22Rv1 (cell line): ENCODE results near the gene ZEB2.

Experiments used
- H3K27ac ChIP-seq: fragments of 450-650 bp; 2 replicates; pipeline ENCODE4 v1.5.1; 2017
- ZFX ChIP-seq: fragments of 450-650 bp; IDR thresholded peaks from 2 replicates; pipeline ENCODE4 v1.6.1; 2017; ENCODE audit warnings: antibody characterized with exemption, borderline replicate concordance
- TF ChIP-seq, protein P1 (sequence below): fragments of 450-650 bp; IDR thresholded peaks from 2 replicates; pipeline ENCODE4 v1.5.1; 2017; ENCODE audit warnings: mild to moderate bottlenecking

The ZEB2 gene

DNA sequence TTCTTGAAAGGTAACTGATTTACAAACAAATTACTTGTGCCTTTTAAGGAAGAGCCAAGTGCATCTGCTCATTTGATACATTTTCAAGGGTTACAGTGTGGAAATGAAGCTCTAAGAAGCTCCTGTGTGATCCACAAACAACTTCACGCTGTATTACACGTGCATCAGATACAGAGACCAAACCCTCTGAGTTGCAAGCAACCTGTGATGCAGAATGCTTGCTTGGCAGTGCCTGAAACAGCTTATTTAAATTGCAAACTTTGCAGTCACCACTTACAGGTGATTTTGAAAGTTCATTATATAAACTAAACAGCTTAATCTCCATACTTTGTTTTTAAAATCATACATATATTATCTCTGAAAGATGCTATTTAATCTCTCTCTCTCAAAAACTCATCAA is 50.1 kb downstream of the ZEB2 start:
- TF ChIP-seq ZFX, result no peak
- TF ChIP-seq, protein P1, sequence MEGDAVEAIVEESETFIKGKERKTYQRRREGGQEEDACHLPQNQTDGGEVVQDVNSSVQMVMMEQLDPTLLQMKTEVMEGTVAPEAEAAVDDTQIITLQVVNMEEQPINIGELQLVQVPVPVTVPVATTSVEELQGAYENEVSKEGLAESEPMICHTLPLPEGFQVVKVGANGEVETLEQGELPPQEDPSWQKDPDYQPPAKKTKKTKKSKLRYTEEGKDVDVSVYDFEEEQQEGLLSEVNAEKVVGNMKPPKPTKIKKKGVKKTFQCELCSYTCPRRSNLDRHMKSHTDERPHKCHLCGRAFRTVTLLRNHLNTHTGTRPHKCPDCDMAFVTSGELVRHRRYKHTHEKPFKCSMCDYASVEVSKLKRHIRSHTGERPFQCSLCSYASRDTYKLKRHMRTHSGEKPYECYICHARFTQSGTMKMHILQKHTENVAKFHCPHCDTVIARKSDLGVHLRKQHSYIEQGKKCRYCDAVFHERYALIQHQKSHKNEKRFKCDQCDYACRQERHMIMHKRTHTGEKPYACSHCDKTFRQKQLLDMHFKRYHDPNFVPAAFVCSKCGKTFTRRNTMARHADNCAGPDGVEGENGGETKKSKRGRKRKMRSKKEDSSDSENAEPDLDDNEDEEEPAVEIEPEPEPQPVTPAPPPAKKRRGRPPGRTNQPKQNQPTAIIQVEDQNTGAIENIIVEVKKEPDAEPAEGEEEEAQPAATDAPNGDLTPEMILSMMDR, result no peak
- no peak overlapping the region for H3K27ac ChIP-seq

DNA sequence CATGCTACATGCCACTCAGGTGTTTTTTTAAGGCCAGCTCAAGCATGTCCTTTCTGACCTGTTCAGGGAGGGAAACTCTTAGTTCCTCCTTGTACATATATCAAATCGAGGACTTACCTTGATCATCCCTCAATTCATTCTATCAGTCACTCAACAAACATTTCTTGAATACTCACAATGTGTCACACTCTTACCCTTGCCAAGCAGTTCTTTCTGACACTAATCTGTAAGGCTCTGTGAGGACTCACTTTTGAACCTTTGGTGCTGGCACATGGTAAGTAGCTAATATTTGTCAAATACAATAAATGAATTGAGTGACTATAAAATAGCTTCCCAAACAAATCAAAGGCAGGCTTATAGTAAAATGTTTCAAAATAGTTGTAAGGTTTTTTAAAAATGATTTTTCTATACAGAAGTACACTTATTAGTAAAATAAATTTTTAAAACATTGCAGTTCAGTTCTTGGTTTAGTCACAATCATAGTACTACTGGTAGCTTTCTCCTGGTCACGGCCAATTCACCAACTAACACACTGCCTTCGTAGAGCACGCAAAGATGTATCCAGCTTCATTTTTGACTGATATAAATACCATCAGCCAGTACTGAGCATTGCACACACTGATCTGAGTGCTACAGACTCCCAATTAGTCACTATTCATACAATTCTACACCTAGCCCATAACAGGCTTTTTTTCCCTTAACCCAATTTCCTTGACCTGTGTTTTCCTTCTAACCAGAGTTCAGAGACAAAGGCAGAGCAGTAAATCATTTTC is 50.9 kb downstream of the ZEB2 start:
- TF ChIP-seq, protein P1, result no peak
- no peak for TF ChIP-seq ZFX
- no peak overlapping the region for H3K27ac ChIP-seq

DNA sequence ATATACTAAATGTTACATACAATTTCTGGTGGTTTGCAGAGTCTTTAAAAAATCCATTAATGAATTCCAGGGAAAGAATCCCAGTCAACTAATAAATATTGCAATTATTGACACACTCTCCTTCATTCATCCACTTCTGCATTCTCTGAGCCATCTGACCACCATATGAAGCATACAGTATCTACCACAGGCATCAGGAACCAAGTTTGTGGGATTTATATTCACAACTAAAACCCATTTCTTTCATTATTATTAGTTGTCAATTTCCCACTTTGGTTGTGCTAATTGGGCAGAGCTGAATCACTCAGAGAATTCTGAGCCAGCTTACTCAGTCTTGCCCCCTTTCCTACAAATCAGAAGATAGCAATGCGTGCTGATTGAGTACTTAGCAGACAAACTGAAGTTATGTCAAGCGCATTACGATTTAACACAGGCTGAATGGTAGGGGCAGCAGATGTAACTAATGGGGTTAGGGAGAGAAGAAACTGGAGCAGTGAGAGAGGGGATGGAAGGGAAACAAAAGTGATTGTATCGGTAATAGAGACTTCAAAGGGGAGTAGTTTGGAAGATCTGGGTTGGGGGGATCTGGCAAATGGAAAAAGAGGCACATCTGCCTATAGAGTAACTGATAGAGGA is 52.3 kb downstream of the ZEB2 start:
- no peak overlapping the region for H3K27ac ChIP-seq
- TF ChIP-seq, protein P1, result no peak
- TF ChIP-seq ZFX, result no peak

DNA sequence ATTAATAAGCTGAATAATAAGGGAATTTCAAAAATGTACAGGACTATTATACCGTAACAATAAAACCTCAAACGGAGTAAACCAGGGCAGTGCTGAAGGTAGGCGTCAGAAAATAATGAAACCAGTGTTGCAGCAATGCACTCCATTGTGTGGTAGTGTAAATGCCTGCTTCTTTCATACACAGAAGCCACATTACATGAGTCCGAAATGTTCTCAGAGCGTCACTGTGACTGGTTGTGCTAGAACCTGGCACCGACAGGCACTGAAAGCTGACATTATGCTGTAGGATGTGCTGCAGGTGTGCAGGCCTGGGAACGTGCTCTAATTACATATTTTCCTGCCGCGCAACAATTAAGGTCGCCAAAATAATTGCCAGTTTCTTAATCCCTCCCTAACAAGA is 53.3 kb downstream of the ZEB2 start:
- TF ChIP-seq ZFX, result no peak
- TF ChIP-seq, protein P1, result no peak
- H3K27ac ChIP-seq, result no peak overlapping the region

DNA sequence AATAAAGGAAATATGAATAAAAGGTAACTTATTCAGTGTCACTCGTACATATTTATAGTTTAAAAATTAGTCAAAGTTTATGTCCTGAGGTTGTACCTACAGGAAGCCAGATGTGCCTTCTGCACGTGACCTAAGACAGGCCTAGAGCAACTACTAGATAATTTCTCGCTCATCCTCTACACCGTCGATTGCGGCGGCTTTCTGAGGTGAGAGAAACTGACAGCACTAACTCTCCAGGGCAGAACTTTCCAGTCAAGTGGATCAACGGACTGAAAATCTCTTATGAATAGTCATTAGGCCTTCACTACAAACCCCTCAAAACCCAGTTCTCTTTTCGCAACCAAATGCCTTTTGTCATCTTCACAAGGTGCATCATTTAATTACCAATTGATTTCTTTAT is 54.2 kb downstream of the ZEB2 start:
- TF ChIP-seq ZFX, result no peak
- TF ChIP-seq, protein P1, result no peak
- no peak overlapping the region for H3K27ac ChIP-seq

DNA sequence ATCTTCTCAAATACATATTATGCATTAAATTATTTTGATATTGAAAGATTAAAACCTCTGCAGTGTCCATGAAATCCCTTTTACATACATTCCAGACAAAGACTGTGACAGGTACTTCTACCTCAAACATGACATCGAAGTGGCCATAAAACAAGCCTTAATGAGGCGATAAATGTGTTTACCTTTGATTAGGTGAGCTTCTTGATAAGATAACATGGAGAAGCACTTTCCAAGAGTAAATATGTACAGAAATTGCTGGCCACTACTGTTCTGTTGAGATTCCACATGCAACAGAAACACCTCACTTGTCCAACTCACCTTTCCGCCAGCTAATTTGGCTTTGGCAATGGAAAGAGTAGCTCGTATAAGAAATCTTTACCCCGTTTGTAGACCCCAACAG is 55.2 kb downstream of the ZEB2 start:
- TF ChIP-seq ZFX, result no peak
- TF ChIP-seq, protein P1, result no peak
- no peak overlapping the region for H3K27ac ChIP-seq

DNA sequence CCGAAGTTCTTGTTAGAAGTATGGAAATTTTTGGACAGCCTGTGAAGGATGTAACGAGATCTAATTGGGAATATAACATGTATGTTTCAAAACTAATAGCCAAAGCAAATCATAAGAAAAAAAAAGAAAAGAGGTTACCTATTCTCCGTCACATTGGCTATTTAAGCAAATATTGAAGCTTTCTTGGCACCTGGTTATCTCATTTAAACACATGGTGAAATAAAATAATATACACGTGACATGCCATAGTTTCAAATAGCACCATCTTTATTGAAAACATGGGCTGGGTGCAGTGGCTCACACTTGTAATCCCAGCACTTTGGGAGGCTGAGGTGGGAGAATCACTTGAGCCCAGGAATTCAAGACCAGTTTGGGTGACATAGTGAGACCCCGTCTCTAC is 56.7 kb downstream of the ZEB2 start:
- TF ChIP-seq, protein P1, result no peak
- no peak for TF ChIP-seq ZFX
- H3K27ac ChIP-seq, result no peak overlapping the region
